Peyer's patch (tissue), 4 donors: Measurements from ENCODE around the gene HLA-DRA. TPM values are rescaled to one million over a fixed set of nuclear protein-coding genes. Genes with fewer than 3 reads are reported as not detected.
A peak's percentile ranks its signal among the peaks of the same experiment; 100 is the strongest.

Experiments used
- DNase-seq, 3 donors: peaks; one replicate each; pipeline ENCODE4 v3.0.0-alpha.2; 2017 to 2019
- H3K27ac ChIP-seq, 4 donors: fragments of 200-600 bp; sonication (generic); one replicate each; pipeline ENCODE4 v1.5.1; 2016 to 2019
- H3K27me3 ChIP-seq, 2 donors: fragments of 200-600 bp; sonication (generic); one replicate each; pipeline ENCODE4 v1.5.1; 2019
- H3K36me3 ChIP-seq, 3 donors: fragments of 200-600 bp; sonication (generic); one replicate each; pipeline ENCODE4 v1.5.1; 2016 to 2019
- H3K4me1 ChIP-seq, 4 donors: fragments of 200-600 bp; sonication (generic); one replicate each; pipeline ENCODE4 v1.5.1; 2016 to 2019
- H3K4me3 ChIP-seq, 4 donors: fragments of 200-600 bp; sonication (generic); 1 replicate in 3 of 4; 2 replicates in 1 of 4; pipeline ENCODE4 v1.5.1; 2016 to 2019; ENCODE audit warnings: mild to moderate bottlenecking in 1 of 4
- H3K9me3 ChIP-seq, 4 donors: fragments of 200-600 bp; sonication (generic); one replicate each; pipeline ENCODE4 v1.5.1; 2016 to 2019; ENCODE audit warnings: mild to moderate bottlenecking in 1 of 4
- POLR2A ChIP-seq, 2 donors: fragments of 450-650 bp; IDR thresholded peaks; one replicate each; pipeline ENCODE4 v1.5.1; 2017; ENCODE audit warnings: antibody characterized with exemption in 2 of 2, mild to moderate bottlenecking in 2 of 2, moderate library complexity in 2 of 2
- total RNA-seq, 4 donors: library from RNA; depleted of rRNA; stranded (reverse); fragments of >200 nt; gene quantifications; one replicate each; pipeline ENCODE4 v1.1.0, GENCODE V29; 2016
- TF ChIP-seq, protein P1 (sequence below), 6 experiments: fragments of 450-650 bp in 4 of 6; fragments of 200-600 bp in 2 of 6; sonication (generic) in 1 of 6; IDR thresholded peaks; one replicate each; pipeline ENCODE4 v1.5.1; 2017 to 2019; ENCODE audit warnings: antibody characterized with exemption in 6 of 6, mild to moderate bottlenecking in 3 of 6, moderate library complexity in 1 of 6

The HLA-DRA gene
- total RNA-seq, 4 donors from 2014 or later, result 354 to 966 (median 405) TPM

GRCh38 chr6:32401284-32401963 lies 38.3 kb upstream of the HLA-DRA start:
- Histone ChIP-seq H3K9me3 (no peaks in the 10 kb centered on the region), H3K27me3 (no peaks in the 10 kb centered on the region)
- TF ChIP-seq, protein P1, sequence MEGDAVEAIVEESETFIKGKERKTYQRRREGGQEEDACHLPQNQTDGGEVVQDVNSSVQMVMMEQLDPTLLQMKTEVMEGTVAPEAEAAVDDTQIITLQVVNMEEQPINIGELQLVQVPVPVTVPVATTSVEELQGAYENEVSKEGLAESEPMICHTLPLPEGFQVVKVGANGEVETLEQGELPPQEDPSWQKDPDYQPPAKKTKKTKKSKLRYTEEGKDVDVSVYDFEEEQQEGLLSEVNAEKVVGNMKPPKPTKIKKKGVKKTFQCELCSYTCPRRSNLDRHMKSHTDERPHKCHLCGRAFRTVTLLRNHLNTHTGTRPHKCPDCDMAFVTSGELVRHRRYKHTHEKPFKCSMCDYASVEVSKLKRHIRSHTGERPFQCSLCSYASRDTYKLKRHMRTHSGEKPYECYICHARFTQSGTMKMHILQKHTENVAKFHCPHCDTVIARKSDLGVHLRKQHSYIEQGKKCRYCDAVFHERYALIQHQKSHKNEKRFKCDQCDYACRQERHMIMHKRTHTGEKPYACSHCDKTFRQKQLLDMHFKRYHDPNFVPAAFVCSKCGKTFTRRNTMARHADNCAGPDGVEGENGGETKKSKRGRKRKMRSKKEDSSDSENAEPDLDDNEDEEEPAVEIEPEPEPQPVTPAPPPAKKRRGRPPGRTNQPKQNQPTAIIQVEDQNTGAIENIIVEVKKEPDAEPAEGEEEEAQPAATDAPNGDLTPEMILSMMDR (IDR thresholded peaks at IDR 0.05), result no peak
- no peak for TF ChIP-seq POLR2A (IDR thresholded peaks at IDR 0.05)

DNA sequence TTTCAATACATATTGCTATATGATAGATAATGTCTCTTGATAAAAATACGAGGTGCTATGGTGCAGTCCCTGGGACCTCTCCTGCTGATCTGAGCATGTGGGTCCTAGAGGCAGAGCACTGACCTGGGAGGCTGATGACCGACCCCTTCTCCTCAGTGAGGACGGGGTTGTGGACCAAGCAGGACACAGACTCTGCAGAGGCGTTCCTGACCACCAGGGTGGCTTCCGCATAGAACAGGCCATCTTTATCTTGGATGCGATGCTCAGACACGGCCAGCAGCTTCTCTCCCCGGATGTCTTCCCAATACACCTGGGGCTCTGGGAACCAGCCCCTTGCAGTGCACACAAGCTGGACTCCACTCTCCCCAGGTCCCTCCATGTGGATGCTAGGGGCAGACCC lies 36.9 kb upstream of the HLA-DRA start:
- H3K27me3 ChIP-seq, result no peaks in the 10 kb centered on the region

More at GRCh38 chr6:32401284-32401963, 38.3 kb upstream of the HLA-DRA start:
- no peaks in the 10 kb centered on the region for H3K36me3 ChIP-seq
- DNase-seq, result no peak
- no peaks in the 10 kb centered on the region for H3K4me1 ChIP-seq
- H3K27ac ChIP-seq, result no peak overlapping the region
- no peak overlapping the region for H3K4me3 ChIP-seq

DNA sequence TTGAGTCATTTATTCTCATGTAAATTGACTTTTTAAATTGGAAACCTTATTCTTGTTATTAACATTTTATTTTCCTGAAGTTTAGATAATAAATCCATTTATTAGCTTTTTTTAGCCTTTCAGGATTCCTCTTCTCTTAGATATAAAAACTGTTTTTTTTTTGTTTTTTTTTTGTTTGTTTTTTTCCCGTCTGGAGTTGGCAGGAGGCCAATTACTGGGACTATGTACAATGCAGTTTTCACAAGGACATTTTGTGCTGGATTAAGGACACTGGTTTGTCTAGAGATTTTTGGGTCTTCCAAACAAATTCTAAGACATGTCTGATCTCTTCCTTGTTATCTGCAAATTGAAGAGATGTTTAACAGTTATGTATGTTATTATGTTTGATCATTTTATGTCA lies 34.0 kb upstream of the HLA-DRA start:
- no peak overlapping the region for H3K4me3 ChIP-seq
- DNase-seq, result no peak
- no peaks in the 10 kb centered on the region for H3K36me3 ChIP-seq
- no peaks in the 10 kb centered on the region for H3K9me3 ChIP-seq
- no peak overlapping the region for H3K27ac ChIP-seq
- H3K4me1 ChIP-seq, result no peaks in the 10 kb centered on the region
- TF ChIP-seq, protein P1 (IDR thresholded peaks at IDR 0.05), result no peak
- TF ChIP-seq POLR2A (IDR thresholded peaks at IDR 0.05), result no peak
- H3K27me3 ChIP-seq, result no peaks in the 10 kb centered on the region

More for the DNA sequence above, 36.9 kb upstream of the HLA-DRA start:
- Histone ChIP-seq H3K27ac (no peak overlapping the region), H3K4me3 (no peak overlapping the region), H3K9me3 (no peaks in the 10 kb centered on the region), H3K4me1 (no peaks in the 10 kb centered on the region), H3K36me3 (no peaks in the 10 kb centered on the region)
- no peak for DNase-seq
- TF ChIP-seq POLR2A (IDR thresholded peaks at IDR 0.05), result no peak
- TF ChIP-seq, protein P1 (IDR thresholded peaks at IDR 0.05), result no peak

DNA sequence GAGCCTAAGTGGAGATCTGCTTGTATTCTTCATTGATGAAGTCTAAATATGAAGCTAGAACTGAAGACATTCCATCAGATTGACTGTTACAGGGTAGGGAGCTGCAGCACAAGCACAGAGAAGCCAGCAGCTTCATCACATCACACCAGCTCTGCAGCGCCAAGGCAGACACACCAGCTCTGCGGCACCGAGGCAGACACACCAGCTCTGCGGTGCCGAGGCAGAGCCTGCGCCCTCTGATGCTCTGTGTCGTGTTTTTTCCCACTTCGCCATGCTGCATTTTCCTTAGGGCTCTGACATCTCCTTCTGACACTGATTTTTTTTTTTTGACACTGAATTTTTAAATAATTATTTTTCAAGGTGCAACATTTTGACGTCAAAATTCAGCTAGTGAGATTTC lies 33.5 kb upstream of the HLA-DRA start:
- Histone ChIP-seq H3K27me3 (no peaks in the 10 kb centered on the region), H3K4me1 (no peaks in the 10 kb centered on the region), H3K27ac (no peak overlapping the region), H3K9me3 (no peaks in the 10 kb centered on the region), H3K4me3 (no peak overlapping the region), H3K36me3 (no peaks in the 10 kb centered on the region)
- TF ChIP-seq, protein P1 (IDR thresholded peaks at IDR 0.05), result no peak
- no peak for TF ChIP-seq POLR2A (IDR thresholded peaks at IDR 0.05)
- DNase-seq, result no peak

DNA sequence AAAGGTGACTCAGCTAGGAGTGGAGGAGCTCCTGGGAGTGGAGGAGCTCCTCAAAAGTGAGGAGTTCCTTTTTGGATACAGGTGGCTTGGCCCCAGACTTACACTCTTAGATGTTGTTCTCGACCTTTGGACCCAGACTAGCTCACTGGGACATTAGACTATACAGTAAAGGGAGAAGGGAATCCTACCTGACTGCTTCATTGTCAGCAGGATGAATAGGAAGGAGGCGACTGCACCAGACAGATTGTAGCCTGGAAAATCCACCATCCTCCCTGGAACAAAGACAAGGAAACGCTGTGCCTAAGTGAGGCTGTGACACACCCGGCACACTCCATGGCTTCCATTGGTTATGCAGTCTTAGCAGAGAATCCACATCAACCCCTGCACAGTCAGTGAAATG lies 32.8 kb upstream of the HLA-DRA start, which contains the start of gene BTNL2:
Gene BTNL2 (minus strand): TSS at position 325 of the 400 bp plus-strand sequence. CDS start 58 bp downstream, at position 267.
- Histone ChIP-seq H3K36me3 (no peaks in the 10 kb centered on the region), H3K9me3 (no peaks in the 10 kb centered on the region), H3K4me1 (no peaks in the 10 kb centered on the region), H3K4me3 (no peak within 1 kb of the TSS), H3K27ac (peak within 1 kb of the TSS in 1 of 4 donors; percentile 42), H3K27me3 (no peaks in the 10 kb centered on the region)
- TF ChIP-seq, protein P1 (IDR thresholded peaks at IDR 0.05), result no peak
- no peak for TF ChIP-seq POLR2A (IDR thresholded peaks at IDR 0.05)
- DNase-seq, result no peak
